CD4-positive, alpha-beta T cell treated with Interleukin-17A for 1 hour (primary cell): ENCODE results near the gene FBXW8.

ENCODE experiments used
- DNase-seq: peaks from one replicate; pipeline ENCODE4 v3.0.0-alpha.2; 2020

Gene FBXW8

GRCh38 chr12:117025481-117026151 is 114.9 kb downstream of the FBXW8 start:
- peak; percentile 54 for DNase-seq

GRCh38 chr12:117026343-117026742 is 115.6 kb downstream of the FBXW8 start:
- no peak for DNase-seq

- no peak for DNase-seq
Measured at GRCh38 chr12:117026921-117027250, 116.1 kb downstream of the FBXW8 start.

GRCh38 chr12:117027251-117028086 is 116.7 kb downstream of the FBXW8 start:
- no peak for DNase-seq

DNA sequence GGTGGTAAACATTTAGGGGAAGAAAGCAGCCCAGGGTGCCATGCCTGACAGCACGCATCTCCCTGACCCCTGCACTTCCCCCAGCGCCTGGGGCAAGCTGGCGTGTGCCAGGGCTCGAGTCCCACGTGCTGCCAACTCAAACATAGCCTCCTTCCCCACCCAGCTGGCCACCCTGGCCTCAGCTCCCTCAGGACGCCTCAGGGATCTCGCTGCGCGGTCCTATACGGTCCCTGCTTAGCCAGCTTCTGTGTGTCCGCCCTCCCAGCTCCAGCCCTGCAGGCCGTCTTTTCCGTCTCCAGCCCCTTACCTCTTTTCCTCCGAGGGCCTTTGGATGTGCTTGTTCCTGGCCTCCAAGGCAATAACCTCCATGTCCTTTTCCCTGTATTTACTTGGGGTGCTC is 117.5 kb downstream of the FBXW8 start:
- DNase-seq, result no peak

- no peak for DNase-seq
Measured at GRCh38 chr12:117030187-117030900, 119.6 kb downstream of the FBXW8 start.

DNA sequence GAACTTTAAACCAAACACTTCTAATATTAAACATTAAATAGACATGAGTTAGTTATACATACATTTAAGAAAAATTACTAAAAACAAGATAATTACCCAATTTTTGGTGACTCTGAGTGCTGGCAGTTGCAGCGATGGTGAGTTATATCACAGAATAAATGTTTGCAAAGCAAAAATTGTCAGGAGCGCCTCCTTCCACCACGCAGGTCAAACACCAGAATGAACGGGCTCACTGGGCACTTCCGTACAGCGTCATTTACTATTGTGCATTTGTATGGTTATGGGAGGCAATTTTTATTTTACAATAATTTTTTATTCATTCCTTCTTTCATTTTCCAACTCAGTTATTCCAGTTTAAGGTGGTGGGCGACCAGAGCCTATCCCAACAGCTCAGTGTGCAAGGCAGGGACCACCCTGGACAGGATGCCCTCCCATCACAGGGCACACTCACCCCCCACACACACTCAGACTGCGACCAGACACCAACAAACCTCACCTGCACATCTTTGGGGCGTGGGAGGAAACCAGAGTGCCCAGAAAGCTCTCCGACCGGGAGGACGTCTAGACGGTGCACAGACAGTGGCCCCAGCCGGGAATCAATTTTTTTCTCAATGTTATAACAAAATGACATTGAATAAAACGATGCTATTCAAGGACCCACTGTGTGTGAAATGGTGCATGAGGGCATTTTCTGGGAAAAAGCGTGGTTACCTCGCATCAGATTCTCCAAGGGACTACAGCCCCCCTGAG is 121.3 kb downstream of the FBXW8 start:
- DNase-seq, result no peak

- no peak for DNase-seq
Measured at GRCh38 chr12:117032593-117033381, 122.0 kb downstream of the FBXW8 start.

GRCh38 chr12:117033382-117034221 is 122.9 kb downstream of the FBXW8 start:
- no peak for DNase-seq

GRCh38 chr12:117034249-117034648 is 123.5 kb downstream of the FBXW8 start:
- DNase-seq, result no peak

- DNase-seq, result no peak
Measured at GRCh38 chr12:117034701-117035151, 124.0 kb downstream of the FBXW8 start.

- DNase-seq, result no peak
Measured at GRCh38 chr12:117035287-117035686, 124.5 kb downstream of the FBXW8 start.

DNA sequence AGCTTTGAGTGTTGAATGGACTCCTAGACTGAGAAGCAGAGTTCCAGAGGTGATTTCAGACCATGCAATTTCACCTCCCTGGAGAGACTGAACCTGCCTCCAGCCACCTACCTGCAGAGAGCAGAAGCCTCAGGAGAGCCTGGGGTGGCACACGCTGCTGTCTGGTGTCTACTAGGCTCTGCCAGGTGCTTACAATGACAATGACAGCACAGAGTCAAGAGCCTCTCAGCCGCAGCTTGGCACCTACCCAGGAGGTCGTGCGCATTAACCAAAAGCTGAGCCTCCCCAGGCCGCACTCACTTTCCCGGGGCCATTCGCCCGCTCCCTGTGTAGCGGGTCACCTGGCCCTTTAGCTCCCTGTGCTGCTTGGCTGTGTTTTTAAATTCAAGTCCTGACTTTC is 125.3 kb downstream of the FBXW8 start:
- no peak for DNase-seq

DNA sequence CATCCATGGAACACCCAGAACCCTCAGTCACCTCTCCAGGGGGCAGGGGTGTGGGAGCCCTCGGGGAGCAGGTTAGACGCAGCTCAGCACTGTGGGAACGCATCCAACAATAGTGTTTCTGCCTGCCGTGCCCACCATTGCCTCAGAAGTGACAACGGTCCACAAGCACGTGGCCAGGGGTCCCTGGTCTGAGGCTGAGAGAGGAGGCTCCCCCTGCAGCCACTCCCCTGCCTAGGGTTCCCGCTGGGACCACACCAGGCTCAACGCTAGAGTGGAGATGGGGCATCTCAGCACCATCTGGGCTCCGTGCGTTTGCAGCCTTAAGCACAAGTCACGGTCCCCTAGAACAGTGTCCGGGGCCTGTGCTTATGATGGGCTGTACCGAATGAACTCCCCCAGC is 125.8 kb downstream of the FBXW8 start:
- DNase-seq, result no peak

- DNase-seq, result no peak
Measured at GRCh38 chr12:117037289-117038022, 126.7 kb downstream of the FBXW8 start.

DNA sequence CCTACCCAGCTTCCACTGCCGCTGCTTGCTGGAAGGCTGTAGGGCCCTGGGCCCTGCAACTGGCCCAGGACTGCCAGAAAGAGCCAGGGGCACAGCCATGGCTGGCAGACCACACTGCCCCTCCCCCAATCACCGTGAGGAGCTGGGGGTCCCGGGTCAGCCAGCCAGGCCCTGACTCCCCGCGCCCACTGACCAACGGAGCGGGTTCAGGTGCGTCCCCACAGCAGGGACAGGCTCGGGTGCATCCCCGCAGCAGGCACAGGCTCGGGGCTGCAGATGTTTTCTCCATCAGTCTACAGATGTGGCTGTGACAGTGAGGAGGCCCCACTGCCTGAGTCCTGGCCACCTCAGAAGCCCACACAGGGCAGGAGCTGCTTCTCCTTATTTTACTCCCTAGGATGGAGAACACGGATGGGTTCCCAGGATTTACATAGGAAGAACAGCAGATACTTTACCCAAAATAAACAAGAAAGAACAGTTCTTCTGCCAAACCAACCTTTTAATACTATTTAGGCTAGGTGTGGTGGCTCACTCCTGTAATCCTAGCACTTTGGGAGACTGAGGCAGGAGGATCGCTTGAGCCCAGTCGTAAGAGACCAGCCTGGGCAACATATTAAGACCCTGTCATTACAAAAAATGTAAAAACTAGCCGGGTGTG is 127.4 kb downstream of the FBXW8 start:
- no peak for DNase-seq

DNA sequence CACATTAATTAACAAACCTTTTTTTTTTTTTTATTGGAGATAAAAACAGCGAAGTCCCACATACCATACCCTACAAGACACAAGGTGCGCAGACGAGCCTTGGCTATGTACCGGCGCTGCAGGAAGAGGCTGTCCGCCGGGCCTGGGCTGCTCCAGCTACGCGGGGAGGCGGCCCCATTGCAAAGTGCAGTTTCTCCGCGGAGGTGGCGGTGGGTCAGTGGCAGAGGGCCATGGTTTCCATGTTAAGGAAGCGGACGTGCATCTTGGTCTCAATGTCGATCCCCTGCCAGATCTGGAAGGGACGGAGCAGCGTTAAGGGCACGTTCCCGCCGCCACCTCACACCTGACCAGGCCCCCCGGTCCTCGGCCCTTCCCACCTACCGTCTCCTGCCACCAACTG is 128.2 kb downstream of the FBXW8 start:
- no peak for DNase-seq

DNA sequence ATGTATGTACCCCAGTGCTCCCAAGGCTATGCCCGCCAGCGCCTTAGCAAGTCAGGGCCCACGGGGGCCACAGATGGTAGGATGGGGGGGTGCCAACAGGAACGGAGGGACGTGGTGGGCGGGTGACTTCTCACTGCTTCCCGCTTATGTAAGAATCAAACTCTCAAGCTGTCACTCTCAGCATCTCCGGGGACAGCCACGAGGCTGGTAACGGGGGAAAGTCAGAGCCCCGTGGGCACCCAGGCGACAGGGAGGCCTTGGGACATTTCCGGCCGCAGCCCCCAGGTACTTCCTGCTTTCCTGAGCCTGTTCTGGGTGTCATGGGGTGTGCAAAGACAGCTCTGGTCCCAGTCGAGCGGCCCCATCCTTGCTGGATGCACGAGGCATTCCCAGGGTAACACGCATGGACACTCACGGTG is 129.2 kb downstream of the FBXW8 start:
- no peak for DNase-seq

DNA sequence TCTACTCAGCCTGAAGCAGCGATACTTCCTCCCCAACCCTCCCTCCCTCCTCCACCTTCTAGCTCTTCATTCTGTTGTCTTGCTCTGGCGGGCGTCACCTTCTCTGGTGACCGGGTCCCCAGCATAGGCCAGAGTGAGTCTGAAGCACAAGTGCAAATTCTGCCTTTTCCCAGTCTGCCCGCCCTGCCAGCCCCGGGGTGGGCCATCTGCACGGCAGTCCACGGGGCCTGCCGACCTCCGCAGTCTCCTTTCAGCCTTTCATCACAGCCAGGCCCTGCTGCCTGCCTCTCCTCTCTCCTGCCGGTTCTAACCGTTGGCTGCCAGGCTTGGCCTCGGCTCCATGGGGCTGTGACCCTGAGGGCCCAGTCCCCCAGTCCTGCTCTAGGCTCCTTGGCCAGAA is 129.7 kb downstream of the FBXW8 start:
- DNase-seq, result no peak

GRCh38 chr12:117041798-117042170 is 131.0 kb downstream of the FBXW8 start:
- no peak for DNase-seq
